ENCODE data around the gene RAB3GAP2.
A peak's percentile ranks its signal among the peaks of the same experiment; 100 is the strongest.

The RAB3GAP2 gene

GRCh38 chr1:220135755-220136154 lies 136.5 kb downstream of the RAB3GAP2 start:
- H3K4me3 ChIP-seq (ENCODE audit: low read depth, low read length), result no peak overlapping the region
- no peak for DNase-seq (ENCODE audit: low read depth)
- TF ChIP-seq, protein P1, sequence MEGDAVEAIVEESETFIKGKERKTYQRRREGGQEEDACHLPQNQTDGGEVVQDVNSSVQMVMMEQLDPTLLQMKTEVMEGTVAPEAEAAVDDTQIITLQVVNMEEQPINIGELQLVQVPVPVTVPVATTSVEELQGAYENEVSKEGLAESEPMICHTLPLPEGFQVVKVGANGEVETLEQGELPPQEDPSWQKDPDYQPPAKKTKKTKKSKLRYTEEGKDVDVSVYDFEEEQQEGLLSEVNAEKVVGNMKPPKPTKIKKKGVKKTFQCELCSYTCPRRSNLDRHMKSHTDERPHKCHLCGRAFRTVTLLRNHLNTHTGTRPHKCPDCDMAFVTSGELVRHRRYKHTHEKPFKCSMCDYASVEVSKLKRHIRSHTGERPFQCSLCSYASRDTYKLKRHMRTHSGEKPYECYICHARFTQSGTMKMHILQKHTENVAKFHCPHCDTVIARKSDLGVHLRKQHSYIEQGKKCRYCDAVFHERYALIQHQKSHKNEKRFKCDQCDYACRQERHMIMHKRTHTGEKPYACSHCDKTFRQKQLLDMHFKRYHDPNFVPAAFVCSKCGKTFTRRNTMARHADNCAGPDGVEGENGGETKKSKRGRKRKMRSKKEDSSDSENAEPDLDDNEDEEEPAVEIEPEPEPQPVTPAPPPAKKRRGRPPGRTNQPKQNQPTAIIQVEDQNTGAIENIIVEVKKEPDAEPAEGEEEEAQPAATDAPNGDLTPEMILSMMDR (IDR thresholded peaks at IDR 0.05; ENCODE audit: insufficient read depth, low read depth, low read length, missing control alignments), result no peak

DNA sequence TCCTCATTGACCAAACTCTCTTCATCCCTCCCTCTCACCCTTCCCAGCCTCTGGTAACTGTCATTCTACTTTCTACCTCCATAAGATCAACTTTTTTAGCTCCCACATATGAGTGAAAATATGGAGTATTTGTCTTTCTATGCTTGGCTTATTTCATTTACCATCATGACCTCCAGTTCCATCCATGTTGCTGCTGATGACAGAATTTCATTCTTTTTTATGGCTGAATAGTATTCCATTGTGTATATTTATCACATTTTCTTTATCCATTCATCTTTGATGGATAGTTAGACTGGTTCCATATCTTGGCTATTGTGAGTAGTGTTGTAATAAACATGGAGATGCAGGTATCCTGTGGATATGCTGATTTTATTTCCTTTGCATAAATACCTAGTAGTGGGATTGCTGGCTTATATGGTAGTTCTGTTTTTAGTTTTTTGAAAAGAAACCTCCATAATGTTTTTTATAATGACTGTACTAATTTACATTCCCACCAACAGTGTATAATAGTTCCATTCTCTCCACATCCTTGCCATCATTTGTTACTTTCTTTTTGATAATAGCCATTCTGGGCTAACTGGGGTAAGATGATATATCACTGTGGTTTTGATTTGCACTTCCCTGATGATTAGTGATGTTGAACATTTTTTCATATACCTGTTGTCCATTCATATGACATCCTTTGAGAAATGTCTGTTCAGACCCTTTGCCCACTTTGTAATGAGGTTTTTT lies 142.6 kb downstream of the RAB3GAP2 start:
- H3K4me3 ChIP-seq (ENCODE audit: low read depth, low read length), result no peak overlapping the region
- TF ChIP-seq, protein P1 (IDR thresholded peaks at IDR 0.05; ENCODE audit: insufficient read depth, low read depth, low read length, missing control alignments), result no peak
- DNase-seq (ENCODE audit: low read depth), result no peak

DNA sequence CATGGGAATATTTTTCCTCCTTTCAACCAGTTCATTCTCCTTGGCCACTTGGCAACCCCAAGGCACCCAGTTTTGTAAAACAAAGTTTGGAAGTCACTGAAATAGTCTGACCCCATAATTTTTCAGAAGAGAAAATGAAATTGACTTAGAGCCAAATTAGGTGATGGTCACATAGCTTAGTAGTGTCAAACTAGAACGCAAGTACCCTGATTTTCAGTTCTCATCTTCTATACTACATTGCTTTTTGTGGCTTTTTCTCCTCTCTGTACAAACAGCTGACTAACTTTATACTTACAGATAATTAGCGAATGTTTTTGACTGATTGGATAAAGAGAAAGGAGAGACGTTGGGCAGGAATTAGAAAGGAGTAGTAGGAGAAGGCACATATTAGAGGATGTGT lies 145.2 kb downstream of the RAB3GAP2 start:
- DNase-seq (ENCODE audit: low read depth), result no peak

DNA sequence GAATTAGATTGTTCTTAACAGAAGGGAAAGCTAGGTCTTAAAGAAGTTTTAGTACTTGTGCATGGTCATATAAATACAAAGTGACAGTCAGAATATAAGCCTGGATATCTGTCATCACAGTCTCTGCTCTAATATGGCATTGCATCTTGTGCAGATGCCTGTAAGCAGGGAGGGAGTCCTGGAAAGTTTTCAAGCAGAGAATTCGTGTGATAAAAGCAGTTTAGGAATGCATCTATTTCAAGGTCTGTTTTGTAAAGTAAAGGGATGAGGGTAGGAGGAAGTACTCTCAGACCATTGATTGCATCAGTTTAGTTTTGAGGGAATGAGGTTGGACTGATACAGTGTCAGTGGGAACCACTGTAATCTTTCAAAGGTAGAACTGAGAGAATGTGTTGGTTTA lies 147.7 kb downstream of the RAB3GAP2 start:
- no peak overlapping the region for H3K4me3 ChIP-seq (ENCODE audit: low read depth, low read length)
- DNase-seq (ENCODE audit: low read depth), result no peak
- TF ChIP-seq, protein P1 (IDR thresholded peaks at IDR 0.05; ENCODE audit: insufficient read depth, low read depth, low read length, missing control alignments), result no peak

More for the DNA sequence above, 145.2 kb downstream of the RAB3GAP2 start:
- TF ChIP-seq, protein P1 (IDR thresholded peaks at IDR 0.05; ENCODE audit: insufficient read depth, low read depth, low read length, missing control alignments), result no peak
- H3K4me3 ChIP-seq (ENCODE audit: low read depth, low read length), result no peak overlapping the region

DNA sequence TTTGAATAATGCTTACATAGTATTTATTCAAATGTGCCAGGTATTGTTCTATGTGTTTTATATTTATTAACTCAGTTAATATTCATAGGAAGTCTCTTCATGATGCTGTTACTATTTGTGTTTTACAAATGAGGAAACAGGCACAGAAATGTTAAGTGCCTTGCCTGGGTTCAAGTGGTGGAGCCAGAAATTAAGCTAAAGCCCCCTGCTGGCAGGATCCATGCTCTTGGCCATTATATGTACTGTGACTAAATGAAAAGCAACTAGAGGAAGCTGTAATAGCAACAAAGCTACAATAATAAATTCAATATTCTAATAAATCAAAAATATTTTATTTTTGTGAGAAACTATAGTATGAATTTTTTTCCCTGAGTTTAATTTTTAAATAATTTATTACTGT lies 148.4 kb downstream of the RAB3GAP2 start:
- TF ChIP-seq, protein P1 (IDR thresholded peaks at IDR 0.05; ENCODE audit: insufficient read depth, low read depth, low read length, missing control alignments), result peak; percentile 19
- H3K4me3 ChIP-seq (ENCODE audit: low read depth, low read length), result no peak overlapping the region
- peak; percentile 31 for DNase-seq (ENCODE audit: low read depth)

GRCh38 chr1:220123066-220123465 lies 149.2 kb downstream of the RAB3GAP2 start:
- TF ChIP-seq, protein P1 (IDR thresholded peaks at IDR 0.05; ENCODE audit: insufficient read depth, low read depth, low read length, missing control alignments), result no peak
- H3K4me3 ChIP-seq (ENCODE audit: low read depth, low read length), result no peak overlapping the region

More at GRCh38 chr1:220123066-220123465, 149.2 kb downstream of the RAB3GAP2 start:
- DNase-seq (ENCODE audit: low read depth), result no peak

All from GM12865 (cell line).